Activated CD4-positive, alpha-beta T cell treated with anti-CD3 and anti-CD28 coated beads, Interleukin-2, amount 50 U/mL, for 24 hours (primary cell): ENCODE data around the gene DSCAM.
"Not testable (repeated sequence)": the region's sequence is repeated elsewhere in the genome, so short reads cannot be mapped to it uniquely, and the experiment has no call there.

Source experiments
- DNase-seq, 2 donors: peaks; one replicate each; pipeline ENCODE4 v3.0.0-alpha.2; 2020; ENCODE audit warnings: low read depth in 1 of 2, low spot score in 1 of 2

The DSCAM gene

GRCh38 chr21:40466893-40467483 is 380.0 kb downstream of the DSCAM start:
- no peak for DNase-seq

GRCh38 chr21:40465382-40465781 is 381.6 kb downstream of the DSCAM start:
- DNase-seq = no peak

DNA sequence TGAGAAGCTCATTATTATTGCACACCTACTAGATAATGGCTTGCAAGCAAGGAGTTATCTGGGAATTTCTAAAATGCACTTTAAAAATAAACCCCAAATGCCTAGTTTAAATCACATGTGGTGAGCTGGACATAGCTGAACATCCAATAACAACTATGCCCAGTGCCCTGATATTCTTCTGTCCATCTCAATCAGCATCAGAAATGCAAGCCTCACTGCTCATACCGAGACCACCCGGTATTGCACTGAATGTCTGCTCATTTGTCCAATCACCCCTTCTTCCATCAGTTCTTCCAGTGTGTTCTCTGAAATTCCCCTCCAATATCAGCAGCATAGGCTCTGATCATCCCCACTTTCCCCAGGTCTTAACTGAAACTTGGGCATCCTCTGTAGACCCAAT is 383.8 kb downstream of the DSCAM start:
- no peak for DNase-seq

DNA sequence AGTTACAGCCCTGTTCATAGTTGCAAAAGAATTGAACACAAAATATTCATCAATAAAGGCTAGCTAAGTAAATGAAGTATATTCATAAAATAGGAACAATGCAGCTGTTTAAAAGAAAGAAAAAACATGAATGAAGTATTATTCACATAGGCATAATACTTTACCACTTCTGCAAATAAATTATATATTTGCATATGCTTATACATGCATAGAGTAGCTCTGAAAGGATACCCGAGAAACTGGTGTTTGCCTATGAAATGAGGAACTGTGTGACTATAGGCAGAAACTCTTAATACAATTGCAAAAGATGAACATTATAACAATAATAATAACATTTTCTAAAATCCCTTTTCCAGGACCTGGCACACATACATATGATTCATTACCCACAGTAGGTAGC is 385.9 kb downstream of the DSCAM start:
- no peak for DNase-seq

- DNase-seq = no peak
Observed at GRCh38 chr21:40457741-40458140, 389.2 kb downstream of the DSCAM start.

DNA sequence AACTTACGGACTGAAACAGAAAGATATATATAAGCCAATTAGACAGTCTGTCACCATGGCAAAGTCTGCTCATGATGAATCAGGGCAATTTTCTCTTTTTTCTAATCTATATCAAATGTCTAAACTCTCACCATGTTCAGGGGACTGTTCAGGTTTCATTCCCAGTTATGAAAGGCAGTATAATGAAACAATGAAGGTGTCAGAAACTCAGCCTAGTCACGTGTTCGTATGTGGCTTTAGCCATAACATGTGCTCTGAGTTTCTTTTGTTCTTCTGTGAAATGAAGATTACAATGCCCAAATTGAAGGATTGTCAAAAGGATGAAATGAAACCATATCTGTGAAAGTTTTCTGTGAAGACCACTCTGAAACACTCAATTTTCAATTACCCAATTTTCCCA is 392.9 kb downstream of the DSCAM start:
- no peak for DNase-seq

- no peak for DNase-seq
Observed at GRCh38 chr21:40453183-40453582, 393.8 kb downstream of the DSCAM start.

- DNase-seq = no peak
Observed at GRCh38 chr21:40452548-40452947, 394.4 kb downstream of the DSCAM start.

DNA sequence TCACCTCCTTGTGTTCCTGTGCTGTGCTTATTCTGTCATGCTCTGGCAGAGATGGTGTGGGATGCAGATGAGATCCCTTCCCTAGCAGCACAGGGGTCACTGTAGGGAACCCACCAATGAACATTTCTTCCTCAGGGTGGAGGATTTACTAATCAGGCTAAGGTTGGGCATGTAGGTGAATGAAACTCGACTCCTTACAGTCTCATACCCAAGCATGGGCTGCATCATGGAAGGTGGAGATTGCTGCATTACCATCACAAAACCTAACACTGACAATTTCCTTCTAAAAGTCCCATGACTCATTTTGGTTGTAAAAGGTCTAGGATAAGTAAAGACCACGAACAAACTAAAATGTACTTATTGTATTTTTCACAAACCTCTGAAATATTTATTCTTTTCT is 399.9 kb downstream of the DSCAM start:
- no peak for DNase-seq

- no peak for DNase-seq
Observed at GRCh38 chr21:40445349-40445921, 401.5 kb downstream of the DSCAM start.

GRCh38 chr21:40439581-40439980 is 407.4 kb downstream of the DSCAM start:
- not testable (repeated sequence) for DNase-seq

- no peak for DNase-seq
Observed at GRCh38 chr21:40438616-40439015, 408.3 kb downstream of the DSCAM start.

- no peak for DNase-seq
Observed at GRCh38 chr21:40436261-40436660, 410.7 kb downstream of the DSCAM start.

- no peak for DNase-seq
Observed at GRCh38 chr21:40433538-40433937, 413.4 kb downstream of the DSCAM start.

DNA sequence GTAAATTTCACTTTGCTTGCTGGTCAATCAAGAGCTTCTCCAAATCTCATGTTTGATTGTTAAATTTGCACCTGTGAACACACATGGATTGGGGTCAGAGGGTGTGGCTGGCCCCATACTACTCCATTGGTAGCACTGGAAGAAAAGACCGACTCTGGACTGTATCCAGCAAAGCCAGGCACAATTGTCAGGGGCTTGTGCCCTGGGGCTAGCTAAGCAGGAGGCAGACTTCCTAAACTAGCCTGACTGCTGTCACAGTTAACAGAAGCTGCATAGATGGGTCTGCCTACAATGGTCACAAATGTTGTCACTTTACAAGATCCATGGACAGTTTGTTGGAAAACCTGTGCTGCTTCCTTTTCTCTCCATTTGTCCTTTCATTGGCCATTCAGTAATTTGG is 421.0 kb downstream of the DSCAM start:
- DNase-seq = no peak

GRCh38 chr21:40422896-40423635 is 423.9 kb downstream of the DSCAM start:
- no peak for DNase-seq

DNA sequence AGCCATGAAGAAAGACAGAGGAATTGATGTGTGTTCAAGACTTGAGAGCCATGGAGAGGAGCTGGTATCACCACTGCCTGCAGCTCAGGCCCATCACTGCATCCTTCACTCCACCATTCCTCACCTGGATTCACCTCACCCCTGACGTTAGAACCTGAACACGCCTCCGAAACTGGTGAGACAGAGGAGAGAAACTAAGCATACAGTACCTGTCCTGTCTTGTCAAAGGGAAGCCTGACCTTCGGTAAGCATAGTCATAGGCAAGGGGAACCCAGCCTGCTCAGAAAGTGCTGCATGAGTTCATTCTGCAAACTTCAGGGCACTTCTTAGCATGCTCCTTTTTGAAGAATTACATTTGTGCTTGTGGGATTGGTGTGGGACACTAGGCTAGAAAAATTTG is 425.8 kb downstream of the DSCAM start:
- no peak for DNase-seq

DNA sequence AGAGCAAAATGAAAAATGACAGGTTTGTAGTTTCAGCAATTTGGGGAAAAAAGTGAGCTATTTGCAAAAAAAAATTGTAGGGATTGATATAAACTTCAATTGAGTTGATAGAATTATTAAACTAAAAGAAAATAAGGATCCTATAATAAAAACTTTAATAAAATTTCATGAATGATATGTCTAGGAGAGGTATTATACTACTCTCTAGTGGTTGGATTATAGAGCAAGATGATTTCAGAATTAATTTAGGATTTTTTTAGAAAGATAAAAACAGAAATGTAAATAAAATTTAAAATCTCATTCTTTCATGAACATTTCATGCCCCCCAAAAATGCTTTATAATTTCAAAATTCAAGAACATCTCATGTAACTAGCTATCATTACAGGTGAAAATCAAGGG is 430.4 kb downstream of the DSCAM start:
- no peak for DNase-seq

GRCh38 chr21:40408561-40408960 is 438.4 kb downstream of the DSCAM start:
- DNase-seq = no peak

GRCh38 chr21:40404396-40404800 is 442.6 kb downstream of the DSCAM start:
- no peak for DNase-seq

- no peak for DNase-seq
Observed at GRCh38 chr21:40402884-40403582, 443.9 kb downstream of the DSCAM start.

DNA sequence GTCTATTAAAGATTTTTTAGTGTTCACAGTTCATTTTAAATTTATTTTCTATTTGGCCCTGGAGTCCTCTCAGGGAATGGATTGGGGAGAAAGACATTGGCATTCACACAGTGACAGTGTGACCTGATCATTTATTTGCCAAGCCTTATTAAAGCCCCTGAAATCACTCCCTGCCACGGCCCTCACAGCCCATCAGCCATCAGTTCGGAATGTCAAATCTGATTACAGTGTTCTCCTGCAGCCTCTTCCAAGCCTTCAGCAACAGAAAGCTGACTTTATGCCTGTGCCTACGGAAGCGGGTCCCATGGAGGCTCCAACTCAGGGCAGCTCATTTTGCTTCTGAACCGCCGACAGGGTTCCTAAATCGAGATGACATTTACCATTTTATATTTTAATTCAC is 451.2 kb downstream of the DSCAM start:
- no peak for DNase-seq
